Fibroblast of villous mesenchyme (primary cell): ENCODE results near the gene ANKRD11. TPM values are rescaled to one million over a fixed set of nuclear protein-coding genes. Genes with fewer than 3 reads are reported as not detected.

Experiments
- DNase-seq: peaks from one replicate; pipeline ENCODE4 v3.0.0-alpha.2; 2010; ENCODE audit warnings: low read depth
- H3K4me3 ChIP-seq: 2 replicates; pipeline ENCODE4 v1.5.1; 2011; ENCODE audit warnings: low read depth, mild to moderate bottlenecking, low read length
- total RNA-seq: library from RNA; depleted of rRNA; stranded (reverse); fragments of >200 nt; gene quantifications from 2 replicates; pipeline ENCODE4 v1.2.3, GENCODE V29; 2012
- TF ChIP-seq, protein P1 (sequence below): IDR thresholded peaks from 2 replicates; pipeline ENCODE4 v1.5.1; 2012; ENCODE audit warnings: low read depth, mild to moderate bottlenecking, low read length; ENCODE audit not compliant: insufficient read depth

The ANKRD11 gene
- total RNA-seq, 1 donor = 69.5 TPM

DNA sequence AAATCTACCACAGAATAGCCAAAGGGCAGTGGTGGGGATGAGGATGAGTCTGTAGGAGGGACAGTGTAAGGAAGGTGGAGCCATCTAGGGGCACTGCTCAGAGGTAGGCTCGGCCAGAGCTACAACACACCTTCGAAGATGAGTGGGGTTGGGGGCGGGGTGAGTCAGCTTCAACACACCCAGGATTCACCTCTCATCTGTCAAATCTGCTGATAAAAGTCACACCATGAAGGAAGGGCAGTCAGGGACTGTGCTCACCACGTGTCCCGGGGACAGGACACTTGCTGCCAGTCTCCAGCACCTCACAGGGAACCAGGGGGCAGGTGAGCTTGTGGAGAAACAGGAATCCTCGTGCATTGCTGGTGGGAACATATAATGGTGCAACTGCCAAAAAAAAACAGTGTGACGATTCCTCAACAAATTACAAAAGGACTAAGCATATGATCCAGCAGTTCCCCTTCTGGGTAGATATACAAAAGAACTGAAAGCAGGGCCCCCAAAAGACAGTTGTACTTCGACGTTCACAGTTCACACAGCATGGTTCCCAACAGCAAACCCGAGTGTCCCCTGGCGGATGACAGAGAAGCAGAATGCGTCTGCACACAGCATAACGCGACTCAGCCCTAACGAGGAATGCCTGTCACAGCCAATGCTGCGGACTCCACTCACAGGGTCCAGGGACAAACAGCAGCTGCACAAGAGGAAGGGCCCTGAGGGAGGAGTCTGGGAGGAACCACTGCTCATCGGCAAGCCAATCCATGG is 133.1 kb downstream of the ANKRD11 start:
- no peak for DNase-seq
- TF ChIP-seq, protein P1, sequence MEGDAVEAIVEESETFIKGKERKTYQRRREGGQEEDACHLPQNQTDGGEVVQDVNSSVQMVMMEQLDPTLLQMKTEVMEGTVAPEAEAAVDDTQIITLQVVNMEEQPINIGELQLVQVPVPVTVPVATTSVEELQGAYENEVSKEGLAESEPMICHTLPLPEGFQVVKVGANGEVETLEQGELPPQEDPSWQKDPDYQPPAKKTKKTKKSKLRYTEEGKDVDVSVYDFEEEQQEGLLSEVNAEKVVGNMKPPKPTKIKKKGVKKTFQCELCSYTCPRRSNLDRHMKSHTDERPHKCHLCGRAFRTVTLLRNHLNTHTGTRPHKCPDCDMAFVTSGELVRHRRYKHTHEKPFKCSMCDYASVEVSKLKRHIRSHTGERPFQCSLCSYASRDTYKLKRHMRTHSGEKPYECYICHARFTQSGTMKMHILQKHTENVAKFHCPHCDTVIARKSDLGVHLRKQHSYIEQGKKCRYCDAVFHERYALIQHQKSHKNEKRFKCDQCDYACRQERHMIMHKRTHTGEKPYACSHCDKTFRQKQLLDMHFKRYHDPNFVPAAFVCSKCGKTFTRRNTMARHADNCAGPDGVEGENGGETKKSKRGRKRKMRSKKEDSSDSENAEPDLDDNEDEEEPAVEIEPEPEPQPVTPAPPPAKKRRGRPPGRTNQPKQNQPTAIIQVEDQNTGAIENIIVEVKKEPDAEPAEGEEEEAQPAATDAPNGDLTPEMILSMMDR = no peak

DNA sequence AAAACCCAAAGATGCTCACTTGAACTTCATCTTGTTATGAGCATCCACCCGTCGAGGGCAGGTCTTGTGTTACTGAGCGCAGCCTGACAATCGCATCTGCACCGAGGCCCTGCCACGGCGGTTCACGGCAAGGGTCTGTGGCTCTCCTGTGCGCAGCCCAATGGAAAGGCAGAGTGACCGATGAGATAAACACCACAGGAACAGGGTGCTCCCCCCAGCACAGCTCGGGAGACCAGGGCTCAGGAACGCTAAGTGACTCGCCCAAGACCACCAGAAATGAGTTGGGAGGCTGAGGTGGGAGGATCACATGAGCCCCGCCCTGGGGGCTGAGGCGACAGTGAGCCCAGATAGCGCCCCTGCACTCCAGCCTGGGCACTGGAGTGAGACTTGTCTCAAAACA is 134.7 kb downstream of the ANKRD11 start:
- TF ChIP-seq, protein P1 = no peak
- no peak for DNase-seq
- no peak overlapping the region for H3K4me3 ChIP-seq

More for the DNA sequence above, 133.1 kb downstream of the ANKRD11 start:
- H3K4me3 ChIP-seq = no peak overlapping the region

DNA sequence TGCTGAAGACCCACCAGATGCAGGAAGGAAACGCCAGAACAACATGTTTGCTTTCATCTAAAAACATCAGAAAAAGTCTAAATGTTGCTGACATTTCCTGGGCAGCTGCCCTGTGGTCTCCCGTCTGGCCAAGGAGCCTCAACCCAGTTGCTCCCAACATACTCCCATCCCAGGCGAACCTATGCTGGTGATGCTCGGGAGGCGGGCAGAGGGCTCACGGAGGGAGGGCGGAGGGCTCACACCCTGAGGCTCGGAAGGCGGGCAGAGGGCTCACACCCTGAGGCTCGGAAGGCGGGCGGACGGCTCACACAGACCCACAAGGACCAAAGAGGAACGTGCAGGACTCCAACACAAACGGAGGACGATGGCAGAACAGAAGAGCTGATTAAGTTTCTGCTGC is 135.4 kb downstream of the ANKRD11 start:
- no peak for DNase-seq
- no peak overlapping the region for H3K4me3 ChIP-seq
- TF ChIP-seq, protein P1 = no peak

DNA sequence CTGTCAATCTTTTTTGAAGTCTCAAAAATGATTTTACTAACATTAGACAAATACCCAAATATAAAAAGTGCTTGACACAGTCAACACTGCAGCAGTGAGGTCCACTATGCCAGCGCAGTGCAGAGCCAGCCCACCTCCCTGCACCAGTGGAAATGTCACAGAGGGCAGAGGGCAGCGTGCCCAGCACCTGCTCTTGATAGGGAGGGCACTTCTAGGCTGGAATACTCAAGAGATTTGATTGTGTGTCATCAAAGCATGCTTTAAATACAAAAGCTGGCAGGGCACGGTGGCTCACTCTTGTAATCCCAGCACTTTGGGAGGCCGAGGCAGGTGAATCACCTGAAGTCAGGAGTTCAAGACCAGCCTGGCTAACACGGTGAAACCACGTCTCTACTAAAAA is 136.0 kb downstream of the ANKRD11 start:
- TF ChIP-seq, protein P1 = no peak
- H3K4me3 ChIP-seq = no peak overlapping the region

DNA sequence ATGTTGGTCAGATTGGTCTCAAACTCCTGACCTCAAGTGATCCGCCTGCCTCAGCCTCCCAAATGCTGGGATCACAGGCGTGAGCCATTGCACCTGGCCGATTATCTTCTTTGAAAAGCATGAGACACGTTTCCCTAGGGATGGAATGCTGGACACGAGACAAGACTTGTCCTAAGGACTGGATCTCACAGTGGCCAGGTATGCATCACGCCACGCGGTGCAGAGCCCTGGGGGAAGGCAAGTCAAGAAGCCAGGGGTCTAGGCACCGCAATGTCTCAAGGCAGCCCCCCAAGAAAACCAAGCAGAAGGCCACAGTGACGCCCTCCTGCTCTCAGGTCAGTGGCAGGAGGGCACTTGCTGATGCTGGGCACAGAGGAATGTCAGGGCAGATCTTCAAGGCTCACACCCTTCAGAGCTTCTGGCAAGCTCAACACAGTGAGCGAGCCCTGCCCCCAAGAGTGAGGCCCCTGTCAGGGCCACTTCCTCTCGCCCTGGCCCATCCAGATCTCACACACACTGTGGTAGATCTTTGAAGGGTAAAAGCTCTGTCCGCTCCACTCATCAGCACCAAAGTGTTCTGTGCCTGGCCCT is 138.2 kb downstream of the ANKRD11 start:
- no peak overlapping the region for H3K4me3 ChIP-seq
- DNase-seq = no peak
- TF ChIP-seq, protein P1 = no peak

More for the DNA sequence above, 136.0 kb downstream of the ANKRD11 start:
- no peak for DNase-seq

DNA sequence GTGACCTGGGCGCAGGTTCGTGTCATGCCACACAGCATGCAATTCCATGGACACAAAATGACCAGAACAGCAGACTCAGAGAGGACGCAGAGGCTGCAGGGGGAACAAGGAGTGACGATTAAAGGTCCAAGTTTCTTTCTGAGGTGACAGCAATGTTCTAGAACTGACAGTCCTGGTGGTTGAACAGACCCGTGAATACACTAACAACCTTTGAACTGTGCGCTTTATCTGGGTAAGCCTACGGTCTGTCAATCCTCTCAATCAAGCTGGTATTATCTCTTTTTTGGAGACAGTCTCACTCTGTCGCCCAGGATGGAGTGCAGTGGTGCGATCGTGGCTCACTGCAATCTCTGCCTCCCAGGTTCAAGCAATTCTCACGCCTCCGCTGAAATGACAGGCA is 138.7 kb downstream of the ANKRD11 start:
- TF ChIP-seq, protein P1 = no peak
- DNase-seq = no peak
- no peak overlapping the region for H3K4me3 ChIP-seq
